Measurements from ENCODE around the gene TM7SF2. TPM values are rescaled to one million over a fixed set of nuclear protein-coding genes. Genes with fewer than 3 reads are reported as not detected.

The TM7SF2 gene
- total RNA-seq, 6 experiments from 2014 or later, result 25.6 to 112 (median 37.8) TPM

DNA sequence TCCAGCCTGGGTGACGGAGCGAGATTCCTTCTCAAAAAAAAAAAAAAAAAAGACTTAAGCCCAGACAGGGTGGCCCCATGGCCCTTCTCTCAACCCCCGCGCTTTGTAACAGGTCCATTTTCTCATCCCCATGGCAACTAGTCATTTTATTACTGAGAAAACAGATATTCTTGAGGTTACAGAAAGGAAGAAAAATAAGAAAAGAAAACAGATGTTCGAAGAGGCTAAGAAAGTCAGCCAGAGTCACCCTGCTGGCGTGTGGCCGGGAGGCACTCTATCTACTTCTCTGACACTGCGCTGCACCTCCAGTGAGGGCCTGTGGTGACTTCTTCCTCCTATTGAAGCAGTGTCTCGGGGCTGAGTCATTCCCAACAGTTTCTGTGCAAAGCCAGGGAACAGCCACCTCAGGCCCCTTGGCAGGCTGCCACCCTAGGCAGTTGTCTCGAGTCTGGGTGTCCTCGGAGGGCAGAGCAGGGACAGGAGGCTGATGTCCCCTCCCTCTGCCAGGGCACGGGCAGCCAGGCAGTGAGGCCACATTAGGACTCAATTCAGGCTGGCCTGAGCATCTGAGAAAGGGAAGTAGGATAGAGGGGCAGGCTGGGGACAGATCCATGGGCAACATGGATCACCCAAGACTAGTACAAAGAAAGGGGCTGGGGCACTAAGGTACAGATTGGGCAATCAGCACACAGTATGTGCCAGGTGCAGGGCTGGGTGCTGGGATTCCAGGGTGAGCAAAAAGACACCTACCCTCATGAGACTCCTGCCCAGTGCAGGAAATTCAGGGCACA lies 39.0 kb downstream of the TM7SF2 start:
- peak overlapping the region in 1 of 3 donors; percentile 9 for H3K4me3 ChIP-seq
- intact Hi-C loops (cut with DNase I), result no loop called here
- WGBS (ENCODE audit: insufficient coverage, low coverage, low lambda C conversion rate, missing lambda C conversion rate), result 25% methylated on average over 7 of the region's 12 CpGs
- H3K27me3 ChIP-seq, result no peaks in the 10 kb centered on the region
- H3K36me3 ChIP-seq, result no peaks in the 10 kb centered on the region
- no peak for TF ChIP-seq CTCF (IDR thresholded peaks at IDR 0.05)
- no peak for TF ChIP-seq POLR2A (IDR thresholded peaks at IDR 0.05)
- H3K9me3 ChIP-seq, result no peaks in the 10 kb centered on the region
- peaks cover 0 to 32% (median 20%) of the 10 kb centered on the region in 4 donors for H3K4me1 ChIP-seq
- DNase-seq (peak; percentile 90 to 92 (median 92)), ATAC-seq (peak; percentile 83 to 87 (median 86))
- peak overlapping the region; percentile 66 to 75 (median 73) for H3K27ac ChIP-seq

DNA sequence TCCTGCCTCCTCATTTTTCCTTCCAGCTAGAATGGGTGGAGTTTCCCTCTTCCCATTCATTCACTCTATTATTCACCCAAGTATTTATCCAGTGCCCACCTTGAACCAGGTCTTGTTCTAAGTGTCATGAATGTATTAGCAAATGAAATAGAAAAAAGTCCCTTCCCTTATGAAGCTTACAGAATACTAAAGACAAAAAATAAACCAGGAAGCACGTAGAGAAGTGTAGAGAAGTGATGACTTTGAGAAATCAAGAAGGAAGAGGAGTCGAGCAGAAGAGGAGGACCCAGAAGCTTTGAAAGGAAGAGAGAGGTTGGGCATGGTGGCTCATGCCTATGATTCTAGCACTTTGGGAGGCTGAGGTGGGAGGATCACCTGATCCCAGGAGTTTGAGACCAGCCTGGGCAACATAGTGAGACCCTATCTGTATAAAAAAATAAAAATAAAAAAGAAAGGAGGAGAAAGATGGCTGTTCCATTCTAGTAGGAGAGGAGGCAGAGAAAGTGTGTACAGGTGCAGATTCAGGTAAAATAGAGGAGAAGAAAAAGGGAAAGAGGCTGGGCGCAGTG lies 39.7 kb downstream of the TM7SF2 start:
- intact Hi-C loops (cut with DNase I), result no loop called here
- no peaks in the 10 kb centered on the region for H3K9me3 ChIP-seq
- peaks cover 0 to 26% (median 17%) of the 10 kb centered on the region in 4 donors for H3K4me1 ChIP-seq
- no peak for TF ChIP-seq CTCF (IDR thresholded peaks at IDR 0.05)
- TF ChIP-seq POLR2A (IDR thresholded peaks at IDR 0.05), result no peak
- ATAC-seq (peak in 1 of 4 donors; percentile 6), DNase-seq (no peak)
- H3K4me3 ChIP-seq, result no peak overlapping the region
- peak overlapping the region; percentile 66 to 75 (median 73) for H3K27ac ChIP-seq
- 69% methylated on average over 3 of the region's 3 CpGs for WGBS (ENCODE audit: insufficient coverage, low coverage, low lambda C conversion rate, missing lambda C conversion rate)
- H3K36me3 ChIP-seq, result no peaks in the 10 kb centered on the region
- H3K27me3 ChIP-seq, result no peaks in the 10 kb centered on the region

DNA sequence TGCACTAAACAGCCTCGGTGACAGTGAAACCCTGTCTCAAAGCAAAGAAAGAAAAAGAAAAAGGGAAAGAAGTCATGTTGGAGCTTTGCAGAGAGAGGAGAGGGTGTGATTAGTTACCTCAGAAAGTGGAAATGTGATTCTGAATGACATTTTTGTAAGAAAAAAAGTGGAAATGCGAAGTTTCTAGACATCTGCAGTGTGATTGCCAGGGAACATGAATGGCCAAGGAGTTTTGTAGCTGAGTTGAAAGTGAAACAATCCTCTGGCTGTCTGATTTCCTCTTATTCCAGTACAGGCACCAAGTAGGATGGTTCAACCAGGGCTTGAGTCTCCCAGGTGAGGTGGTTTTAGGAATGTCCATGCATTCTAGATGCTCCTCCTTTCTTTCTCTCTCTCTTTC lies 40.5 kb downstream of the TM7SF2 start:
- peak in 2 of 4 donors; percentile 24 to 30 for ATAC-seq
- 61% methylated on average over 2 of the region's 2 CpGs for WGBS (ENCODE audit: insufficient coverage, low coverage, low lambda C conversion rate, missing lambda C conversion rate)
- no peak for TF ChIP-seq POLR2A (IDR thresholded peaks at IDR 0.05)
- TF ChIP-seq CTCF (IDR thresholded peaks at IDR 0.05), result no peak

GRCh38 chr11:65156256-65156655 lies 44.6 kb downstream of the TM7SF2 start:
- TF ChIP-seq POLR2A (IDR thresholded peaks at IDR 0.05) (no peak), CTCF (IDR thresholded peaks at IDR 0.05) (no peak)
- 90% methylated on average over 3 of the region's 3 CpGs for WGBS (ENCODE audit: insufficient coverage, low coverage, low lambda C conversion rate, missing lambda C conversion rate)
- DNase-seq (no peak), ATAC-seq (no peak)
- intact Hi-C loops (cut with DNase I), result no loop called here
- H3K4me3 ChIP-seq, result no peak overlapping the region
- no peaks in the 10 kb centered on the region for H3K27me3 ChIP-seq
- H3K27ac ChIP-seq, result no peak overlapping the region
- H3K36me3 ChIP-seq, result no peaks in the 10 kb centered on the region
- H3K9me3 ChIP-seq, result no peaks in the 10 kb centered on the region
- peaks cover 0 to 8% (median 4%) of the 10 kb centered on the region in 4 donors for H3K4me1 ChIP-seq

More for the DNA sequence above, 40.5 kb downstream of the TM7SF2 start:
- H3K4me3 ChIP-seq, result no peak overlapping the region
- no peaks in the 10 kb centered on the region for H3K9me3 ChIP-seq
- no peak overlapping the region for H3K27ac ChIP-seq
- no peaks in the 10 kb centered on the region for H3K27me3 ChIP-seq
- H3K36me3 ChIP-seq, result no peaks in the 10 kb centered on the region
- DNase-seq, result no peak
- intact Hi-C loops (cut with DNase I), result no loop called here
- H3K4me1 ChIP-seq, result peaks cover 0 to 20% (median 15%) of the 10 kb centered on the region in 4 donors

Measured in right lobe of liver (tissue), 6 donors.